Vagina (tissue), 2 donors: ENCODE data around the gene C6orf62. TPM values are rescaled to one million over a fixed set of nuclear protein-coding genes. Genes with fewer than 3 reads are reported as not detected.

Source experiments
- DNase-seq, 2 donors: peaks; one replicate each; pipeline ENCODE4 v3.0.0-alpha.2; 2017; ENCODE audit errors: extremely low spot score in 2 of 2
- H3K27ac ChIP-seq: fragments of 200-600 bp; sonication (generic); one replicate; pipeline ENCODE4 v1.5.1; 2019
- H3K27me3 ChIP-seq: fragments of 200-600 bp; sonication (generic); one replicate; pipeline ENCODE4 v1.5.1; 2019
- H3K36me3 ChIP-seq, 2 donors: fragments of 200-600 bp; sonication (generic); one replicate each; pipeline ENCODE4 v1.5.1; 2017 to 2019
- H3K4me1 ChIP-seq: fragments of 200-600 bp; sonication (generic); one replicate; pipeline ENCODE4 v1.5.1; 2019
- H3K4me3 ChIP-seq, 2 donors: fragments of 200-600 bp; sonication (generic); 1 replicate in 1 of 2; 2 replicates in 1 of 2; pipeline ENCODE4 v1.5.1; 2016 to 2019
- H3K9me3 ChIP-seq: fragments of 200-600 bp; sonication (generic); one replicate; pipeline ENCODE4 v1.5.1; 2019
- CTCF ChIP-seq, 3 experiments: fragments of 450-650 bp in 2 of 3; fragments of 200-600 bp in 1 of 3; sonication (generic) in 1 of 3; IDR thresholded peaks; one replicate each; pipeline ENCODE4 v1.5.1; 2017 to 2019; ENCODE audit warnings: antibody characterized with exemption in 3 of 3, mild to moderate bottlenecking in 2 of 3, moderate library complexity in 2 of 3
- POLR2A ChIP-seq, 2 donors: fragments of 450-650 bp; IDR thresholded peaks; one replicate each; pipeline ENCODE4 v1.6.1; 2017; ENCODE audit warnings: antibody characterized with exemption in 2 of 2, mild to moderate bottlenecking in 2 of 2, moderate library complexity in 2 of 2
- POLR2AphosphoS5 ChIP-seq, 2 donors: sonication (generic); formaldehyde crosslinking; IDR thresholded peaks; one replicate each; pipeline ENCODE4 v1.9.0; 2017; ENCODE audit warnings: antibody characterized with exemption in 2 of 2, mild to moderate bottlenecking in 2 of 2, low read depth in 1 of 2; ENCODE audit not compliant: insufficient read depth in 1 of 2
- intact Hi-C: fragments of 100-400 bp; cut with DNase I; formaldehyde crosslinking; loops from one replicate; pipeline ENCODE4 v1.15.1; 2023
- total RNA-seq: library from RNA; depleted of rRNA; stranded (reverse); fragments of >200 nt; gene quantifications from one replicate; pipeline ENCODE4 v1.2.3, GENCODE V29; 2016

The C6orf62 gene
- total RNA-seq, 1 donor from 2014 or later, result 45.2 TPM

GRCh38 chr6:24763578-24763977 lies 44.6 kb upstream of the C6orf62 start:
- intact Hi-C loops, result no loop called here
- no peak for TF ChIP-seq POLR2A (IDR thresholded peaks at IDR 0.05)
- TF ChIP-seq CTCF (IDR thresholded peaks at IDR 0.05), result no peak
- TF ChIP-seq POLR2AphosphoS5 (IDR thresholded peaks at IDR 0.05; ENCODE audit: insufficient read depth in 1 of 2, low read depth in 1 of 2), result no peak
- Histone ChIP-seq H3K27ac (no peak overlapping the region), H3K36me3 (no peaks in the 10 kb centered on the region), H3K27me3 (no peaks in the 10 kb centered on the region), H3K4me1 (no peaks in the 10 kb centered on the region), H3K4me3 (no peak overlapping the region), H3K9me3 (no peaks in the 10 kb centered on the region)
- no peak for DNase-seq

- no peak for TF ChIP-seq CTCF (IDR thresholded peaks at IDR 0.05)
- no peak for TF ChIP-seq POLR2AphosphoS5 (IDR thresholded peaks at IDR 0.05; ENCODE audit: insufficient read depth in 1 of 2, low read depth in 1 of 2)
- TF ChIP-seq POLR2A (IDR thresholded peaks at IDR 0.05), result no peak
- no peak for DNase-seq
- H3K36me3 ChIP-seq, result no peaks in the 10 kb centered on the region
- H3K27me3 ChIP-seq, result no peaks in the 10 kb centered on the region
- no peaks in the 10 kb centered on the region for H3K9me3 ChIP-seq
- no peaks in the 10 kb centered on the region for H3K4me1 ChIP-seq
- H3K4me3 ChIP-seq, result no peak overlapping the region
- no peak overlapping the region for H3K27ac ChIP-seq
- intact Hi-C loops, result no loop called here
These were observed 42.9 kb upstream of the C6orf62 start for GRCh38 chr6:24761851-24762250.

- H3K4me1 ChIP-seq, result no peaks in the 10 kb centered on the region
- H3K27ac ChIP-seq, result no peak overlapping the region
- no peaks in the 10 kb centered on the region for H3K27me3 ChIP-seq
- no peak overlapping the region for H3K4me3 ChIP-seq
- TF ChIP-seq CTCF (IDR thresholded peaks at IDR 0.05), result no peak
- no peak for TF ChIP-seq POLR2AphosphoS5 (IDR thresholded peaks at IDR 0.05; ENCODE audit: insufficient read depth in 1 of 2, low read depth in 1 of 2)
- intact Hi-C loops, result no loop called here
- DNase-seq, result no peak
- no peaks in the 10 kb centered on the region for H3K9me3 ChIP-seq
- no peaks in the 10 kb centered on the region for H3K36me3 ChIP-seq
These were observed 42.4 kb upstream of the C6orf62 start for GRCh38 chr6:24761193-24761835.

GRCh38 chr6:24760210-24760609 lies 41.3 kb upstream of the C6orf62 start:
- Histone ChIP-seq H3K9me3 (no peaks in the 10 kb centered on the region), H3K27ac (no peak overlapping the region), H3K36me3 (no peaks in the 10 kb centered on the region), H3K4me1 (no peaks in the 10 kb centered on the region), H3K4me3 (no peak overlapping the region), H3K27me3 (no peaks in the 10 kb centered on the region)
- intact Hi-C loops, result no loop called here
- DNase-seq, result no peak
- TF ChIP-seq POLR2AphosphoS5 (IDR thresholded peaks at IDR 0.05; ENCODE audit: insufficient read depth in 1 of 2, low read depth in 1 of 2) (no peak), CTCF (IDR thresholded peaks at IDR 0.05) (no peak), POLR2A (IDR thresholded peaks at IDR 0.05) (no peak)

GRCh38 chr6:24759718-24760117 lies 40.8 kb upstream of the C6orf62 start:
- Histone ChIP-seq H3K36me3 (no peaks in the 10 kb centered on the region), H3K27ac (no peak overlapping the region), H3K9me3 (no peaks in the 10 kb centered on the region), H3K4me1 (no peaks in the 10 kb centered on the region), H3K27me3 (no peaks in the 10 kb centered on the region), H3K4me3 (no peak overlapping the region)
- TF ChIP-seq POLR2A (IDR thresholded peaks at IDR 0.05), result no peak
- no peak for TF ChIP-seq CTCF (IDR thresholded peaks at IDR 0.05)
- TF ChIP-seq POLR2AphosphoS5 (IDR thresholded peaks at IDR 0.05; ENCODE audit: insufficient read depth in 1 of 2, low read depth in 1 of 2), result no peak
- intact Hi-C loops, result no loop called here
- no peak for DNase-seq
